HepG2 (cell line): ENCODE measurements around the gene DHX16. TPM values are rescaled to one million over a fixed set of nuclear protein-coding genes. Genes with fewer than 3 reads are reported as not detected.
A peak's percentile ranks its signal among the peaks of the same experiment; 100 is the strongest.

Experiments used
- BCL6 ChIP-seq: IDR thresholded peaks from 2 replicates; pipeline ENCODE4 v1.6.1; 2016; ENCODE audit warnings: missing genetic modification reagents, missing compliant biosample characterization
- GFI1 ChIP-seq: sonication (generic); formaldehyde crosslinking; IDR thresholded peaks from 2 replicates; pipeline ENCODE4 v1.5.0; 2020; ENCODE audit warnings: missing genetic modification reagents, mild to moderate bottlenecking, borderline replicate concordance
- JARID2 ChIP-seq: sonication (generic); formaldehyde crosslinking; IDR thresholded peaks from 2 replicates; pipeline ENCODE4 v1.8.1; 2023; ENCODE audit warnings: missing genetic modification reagents, inconsistent platforms; ENCODE audit not compliant: insufficient replicate concordance
- MED13 ChIP-seq: sonication (generic); formaldehyde crosslinking; IDR thresholded peaks from 2 replicates; pipeline ENCODE4 v1.5.0; 2020; ENCODE audit warnings: missing genetic modification reagents
- MED8 ChIP-seq: sonication (generic); formaldehyde crosslinking; IDR thresholded peaks from 2 replicates; pipeline ENCODE4 v1.8.1; 2023; ENCODE audit warnings: mild to moderate bottlenecking, missing genetic modification reagents; ENCODE audit not compliant: insufficient replicate concordance
- MIXL1 ChIP-seq: IDR thresholded peaks from 2 replicates; pipeline ENCODE4 v1.6.1; 2016
- MNT ChIP-seq: fragments of 450-650 bp; IDR thresholded peaks from 2 replicates; pipeline ENCODE4 v1.6.1; 2016
- MXD1 ChIP-seq: sonication (generic); formaldehyde crosslinking; IDR thresholded peaks from 2 replicates; pipeline ENCODE4 v1.4.0; 2020; ENCODE audit warnings: mild to moderate bottlenecking, missing genetic modification reagents
- NFAT5 ChIP-seq: sonication (generic); formaldehyde crosslinking; IDR thresholded peaks from 2 replicates; pipeline ENCODE4 v1.4.0; 2020; ENCODE audit warnings: missing genetic modification reagents
- STAT5B ChIP-seq: sonication (generic); formaldehyde crosslinking; IDR thresholded peaks from 2 replicates; pipeline ENCODE4 v1.4.0; 2020; ENCODE audit warnings: missing genetic modification reagents
- ZBTB3 ChIP-seq: sonication (generic); formaldehyde crosslinking; IDR thresholded peaks from 2 replicates; pipeline ENCODE4 v1.4.0; 2020; ENCODE audit warnings: low read depth, mild to moderate bottlenecking, moderate library complexity, missing genetic modification reagents, borderline replicate concordance
- ZNF331 ChIP-seq: sonication (generic); formaldehyde crosslinking; IDR thresholded peaks from 2 replicates; pipeline ENCODE4 v1.4.0; 2020; ENCODE audit warnings: missing genetic modification reagents
- ZNF34 ChIP-seq: sonication (generic); formaldehyde crosslinking; IDR thresholded peaks from 2 replicates; pipeline ENCODE4 v1.4.0; 2020; ENCODE audit warnings: mild to moderate bottlenecking, missing genetic modification reagents, borderline replicate concordance
- ZNF552 ChIP-seq: sonication (generic); formaldehyde crosslinking; IDR thresholded peaks from 2 replicates; pipeline ENCODE4 v1.9.0; 2022; ENCODE audit warnings: missing genetic modification reagents, mild to moderate bottlenecking, borderline replicate concordance
- ZNF713 ChIP-seq: sonication (generic); formaldehyde crosslinking; IDR thresholded peaks from 2 replicates; pipeline ENCODE4 v1.4.0; 2020; ENCODE audit warnings: mild to moderate bottlenecking, missing genetic modification reagents
- ZNF83 ChIP-seq: sonication (generic); formaldehyde crosslinking; IDR thresholded peaks from 2 replicates; pipeline ENCODE4 v1.4.0; 2020; ENCODE audit warnings: missing genetic modification reagents, mild to moderate bottlenecking, borderline replicate concordance
- ZSCAN30 ChIP-seq: sonication (generic); formaldehyde crosslinking; IDR thresholded peaks from 2 replicates; pipeline ENCODE4 v1.5.0; 2020; ENCODE audit warnings: mild to moderate bottlenecking, missing genetic modification reagents
- polyA plus RNA-seq, 8 experiments: library from polyadenylated mRNA; depleted of rRNA in 3 of 8; stranded (reverse) in 7 of 8; unstranded in 1 of 8; fragments of >200 nt; fragmentation: Illumina TruSeq in 4 of 8; extraction: Trizol in 4 of 8; gene quantifications; 2 replicates each; pipeline versions ENCODE4 v1.2.1 to v1.2.3, GENCODE V29; 2011 to 2016; ENCODE audit warnings: low read depth in 4 of 8, missing spikeins in 1 of 8, mixed read lengths in 1 of 8; ENCODE audit not compliant: insufficient read depth in 1 of 8
- total RNA-seq, 5 experiments: library from RNA; depleted of rRNA; stranded (reverse); fragments of >200 nt; fragmentation: Illumina TruSeq; extraction: Trizol; gene quantifications; 2 replicates each; pipeline ENCODE4 v1.2.3, GENCODE V29; 2016; ENCODE audit warnings: low read depth in 1 of 5

Gene DHX16
- total and polyA plus RNA-seq, 2 of the 13 experiments (the other 11 are each of a cell fraction or from before 2014, with no cell fraction given) = 57.0 to 58.5 TPM

GRCh38 chr6:30719791-30720737 lies 47.3 kb upstream of the DHX16 start, which contains the start of gene TUBB (continued):
- no peak for TF ChIP-seq MXD1 (CRISPR knock-in tag)
- TF ChIP-seq ZBTB3 (CRISPR knock-in tag) = peak; percentile 15; the same call in 1 of the 2 replicates
- no peak for TF ChIP-seq ZNF713 (CRISPR knock-in tag)
- TF ChIP-seq MIXL1 = no peak
- peak; percentile 51 for TF ChIP-seq JARID2
- TF ChIP-seq ZNF83 (CRISPR knock-in tag) = no peak; the same call in 1 of the 2 replicates
- TF ChIP-seq ZNF331 = peak; percentile 58; the same call in 1 of the 2 replicates
- TF ChIP-seq MED13 = peak; percentile 72; the same call in 1 of the 2 replicates
- TF ChIP-seq STAT5B (CRISPR knock-in tag) = no peak
- peak; percentile 39; the same call in 1 of the 2 replicates for TF ChIP-seq GFI1
- TF ChIP-seq ZSCAN30 (CRISPR knock-in tag) = no peak
- no peak for TF ChIP-seq BCL6
- TF ChIP-seq NFAT5 (CRISPR knock-in tag) = no peak
- no peak for TF ChIP-seq ZNF34
- TF ChIP-seq MNT = peak; percentile 80
- no peak for TF ChIP-seq ZNF552 (CRISPR knock-in tag)
- TF ChIP-seq MED8 (CRISPR knock-in tag) = no peak
